Esophagus squamous epithelium (tissue), 4 donors: ENCODE measurements around the gene ERC2.

Experiments
- POLR2A ChIP-seq, 4 donors: fragments of 450-650 bp; IDR thresholded peaks; one replicate each; pipeline ENCODE4 v1.6.1; 2017; ENCODE audit warnings: antibody characterized with exemption in 4 of 4, mild to moderate bottlenecking in 4 of 4, moderate library complexity in 3 of 4
- TF ChIP-seq, protein P1 (sequence below), 6 experiments: fragments of 450-650 bp in 4 of 6; fragments of 200-600 bp in 2 of 6; sonication (generic) in 2 of 6; IDR thresholded peaks; one replicate each; pipeline ENCODE4 v1.5.1; 2016 to 2019; ENCODE audit warnings: antibody characterized with exemption in 6 of 6, mild to moderate bottlenecking in 4 of 6, moderate library complexity in 4 of 6

DNA sequence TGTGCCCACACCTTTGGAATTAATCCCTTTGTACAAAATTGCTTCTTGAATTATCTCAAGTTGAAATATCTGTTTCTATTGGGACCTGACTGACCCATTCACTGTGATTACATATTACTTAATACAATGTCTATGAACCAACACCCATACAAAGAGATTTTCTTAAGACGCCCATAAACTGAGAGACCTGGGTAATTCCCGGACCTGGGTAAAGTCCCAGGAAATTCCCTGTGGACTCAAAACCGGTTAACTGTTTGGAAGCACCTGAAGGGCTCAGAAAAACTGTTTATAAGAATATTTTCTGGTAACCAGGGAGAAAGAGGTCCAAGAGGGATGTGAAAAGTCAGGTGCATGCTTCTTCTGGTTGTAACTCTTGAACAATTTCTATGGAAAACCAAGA lies 667.2 kb downstream of the ERC2 start:
- TF ChIP-seq POLR2A (IDR thresholded peaks at IDR 0.05), result no peak
- TF ChIP-seq, protein P1, sequence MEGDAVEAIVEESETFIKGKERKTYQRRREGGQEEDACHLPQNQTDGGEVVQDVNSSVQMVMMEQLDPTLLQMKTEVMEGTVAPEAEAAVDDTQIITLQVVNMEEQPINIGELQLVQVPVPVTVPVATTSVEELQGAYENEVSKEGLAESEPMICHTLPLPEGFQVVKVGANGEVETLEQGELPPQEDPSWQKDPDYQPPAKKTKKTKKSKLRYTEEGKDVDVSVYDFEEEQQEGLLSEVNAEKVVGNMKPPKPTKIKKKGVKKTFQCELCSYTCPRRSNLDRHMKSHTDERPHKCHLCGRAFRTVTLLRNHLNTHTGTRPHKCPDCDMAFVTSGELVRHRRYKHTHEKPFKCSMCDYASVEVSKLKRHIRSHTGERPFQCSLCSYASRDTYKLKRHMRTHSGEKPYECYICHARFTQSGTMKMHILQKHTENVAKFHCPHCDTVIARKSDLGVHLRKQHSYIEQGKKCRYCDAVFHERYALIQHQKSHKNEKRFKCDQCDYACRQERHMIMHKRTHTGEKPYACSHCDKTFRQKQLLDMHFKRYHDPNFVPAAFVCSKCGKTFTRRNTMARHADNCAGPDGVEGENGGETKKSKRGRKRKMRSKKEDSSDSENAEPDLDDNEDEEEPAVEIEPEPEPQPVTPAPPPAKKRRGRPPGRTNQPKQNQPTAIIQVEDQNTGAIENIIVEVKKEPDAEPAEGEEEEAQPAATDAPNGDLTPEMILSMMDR (IDR thresholded peaks at IDR 0.05), result no peak
